CD14-positive monocyte (primary cell): ENCODE measurements around the gene WDR72. TPM values are rescaled to one million over a fixed set of nuclear protein-coding genes. Genes with fewer than 3 reads are reported as not detected.

Experiments used
- DNase-seq, 3 donors: peaks; one replicate each; pipeline ENCODE4 v3.0.0-alpha.2; 2011 to 2022
- H2AFZ ChIP-seq: 2 replicates; pipeline ENCODE4 v1.6.0; 2012; ENCODE audit warnings: mild to moderate bottlenecking, low read depth, low read length, inconsistent platforms; ENCODE audit not compliant: insufficient read depth, poor library complexity, severe bottlenecking
- H3K27ac ChIP-seq, 2 donors: 1 replicate in 1 of 2; 2 replicates in 1 of 2; pipeline ENCODE4 v1.5.1; 2012 to 2013; ENCODE audit warnings: low read length in 2 of 2, control low read depth in 1 of 2, inconsistent platforms in 1 of 2, low read depth in 1 of 2, mild to moderate bottlenecking in 1 of 2
- H3K27me3 ChIP-seq, 2 donors: one replicate each; pipeline versions ENCODE4 v1.6.0 to v1.6.1; 2011 to 2013; ENCODE audit warnings: low read length in 2 of 2; ENCODE audit not compliant: control insufficient read depth in 2 of 2, insufficient read depth in 2 of 2
- H3K36me3 ChIP-seq, 2 donors: replicated peaks in 1 of 2; 1 replicate in 1 of 2; 2 replicates in 1 of 2; pipeline versions ENCODE4 v1.5.1 to v1.6.1; 2012 to 2013; ENCODE audit warnings: low read length in 2 of 2, control low read depth in 1 of 2, inconsistent platforms in 1 of 2, mild to moderate bottlenecking in 1 of 2; ENCODE audit not compliant: insufficient read depth in 2 of 2, control insufficient read depth in 1 of 2
- H3K4me1 ChIP-seq, 2 donors: 1 replicate in 1 of 2; 2 replicates in 1 of 2; pipeline versions ENCODE4 v1.5.1 to v1.6.1; 2012 to 2013; ENCODE audit warnings: low read length in 2 of 2, control low read depth in 1 of 2, inconsistent platforms in 1 of 2, mild to moderate bottlenecking in 1 of 2, moderate library complexity in 1 of 2; ENCODE audit not compliant: insufficient read depth in 2 of 2, control insufficient read depth in 1 of 2
- H3K4me2 ChIP-seq: replicated peaks from 2 replicates; pipeline ENCODE3; 2012; ENCODE audit warnings: low read length, moderate library complexity, mild to moderate bottlenecking; ENCODE audit not compliant: poor library complexity, severe bottlenecking; ENCODE audit errors: extremely low read depth
- H3K4me3 ChIP-seq, 3 experiments: fragments of 200-600 bp in 1 of 3; sonication (generic) in 1 of 3; replicated peaks in 1 of 3; 1 replicate in 2 of 3; 2 replicates in 1 of 3; pipeline ENCODE4 v1.5.1; 2011 to 2013; ENCODE audit warnings: low read length in 3 of 3, mild to moderate bottlenecking in 3 of 3, control low read depth in 2 of 3, low read depth in 2 of 3, inconsistent platforms in 1 of 3, moderate library complexity in 1 of 3
- H3K79me2 ChIP-seq: 2 replicates; pipeline ENCODE4 v1.6.0; 2012; ENCODE audit warnings: mild to moderate bottlenecking, control low read depth, inconsistent platforms, low read length, moderate library complexity; ENCODE audit not compliant: insufficient read depth
- H3K9ac ChIP-seq: 2 replicates; pipeline ENCODE4 v1.6.0; 2017; ENCODE audit warnings: low read length, mild to moderate bottlenecking; ENCODE audit not compliant: insufficient read depth, poor library complexity, severe bottlenecking
- H3K9me3 ChIP-seq, 2 donors: replicated peaks in 1 of 2; 1 replicate in 1 of 2; 2 replicates in 1 of 2; pipeline versions ENCODE4 v1.5.1 to v1.6.1; 2012 to 2013; ENCODE audit warnings: low read length in 2 of 2, control low read depth in 1 of 2; ENCODE audit not compliant: control insufficient read depth in 1 of 2, insufficient read depth in 1 of 2
- H4K20me1 ChIP-seq: 2 replicates; pipeline ENCODE4 v1.6.0; 2012; ENCODE audit warnings: mild to moderate bottlenecking, low read length, control low read depth, moderate library complexity; ENCODE audit not compliant: insufficient read depth
- H3K27ac Mint-ChIP-seq, 7 donors: one replicate each; pipeline ENCODE4 v1.8.0; 2020; ENCODE audit warnings: mild to moderate bottlenecking in 7 of 7, mixed read lengths in 7 of 7, moderate library complexity in 6 of 7, inconsistent platforms in 2 of 7
- H3K27me3 Mint-ChIP-seq, 3 donors: one replicate each; pipeline ENCODE4 v1.8.0; 2021 to 2022; ENCODE audit warnings: low read depth in 3 of 3, mild to moderate bottlenecking in 3 of 3, mixed read lengths in 3 of 3, moderate library complexity in 3 of 3, inconsistent platforms in 1 of 3
- H3K36me3 Mint-ChIP-seq, 2 donors: one replicate each; pipeline ENCODE4 v1.8.0; 2020; ENCODE audit warnings: mixed read lengths in 2 of 2, inconsistent platforms in 1 of 2, mild to moderate bottlenecking in 1 of 2
- H3K4me1 Mint-ChIP-seq: one replicate; pipeline ENCODE4 v1.8.0; 2020; ENCODE audit warnings: mild to moderate bottlenecking, mixed read lengths
- H3K4me3 Mint-ChIP-seq, 2 donors: one replicate each; pipeline ENCODE4 v1.8.0; 2020; ENCODE audit warnings: mild to moderate bottlenecking in 2 of 2, mixed read lengths in 2 of 2, moderate library complexity in 1 of 2
- H3K9me3 Mint-ChIP-seq, 7 donors: one replicate each; pipeline ENCODE4 v1.8.0; 2020 to 2022; ENCODE audit warnings: mixed read lengths in 7 of 7, mild to moderate bottlenecking in 6 of 7, moderate library complexity in 6 of 7, inconsistent platforms in 2 of 7
- WGBS: methylation state at CpG from one replicate; pipeline ENCODE4 v1.1.5; 2013; ENCODE audit warnings: missing lambda C conversion rate; ENCODE audit not compliant: insufficient coverage; 5-methylcytosine and 5-hydroxymethylcytosine counted together
- intact Hi-C, 2 donors: fragments of 100-400 bp; cut with micrococcal nuclease; formaldehyde crosslinking; loops; one replicate each; pipeline versions ENCODE4 v1.15.0 to v1.15.1; 2023
- polyA plus RNA-seq, 3 donors: library from polyadenylated mRNA; depleted of rRNA in 1 of 3; unstranded in 2 of 3; stranded (reverse) in 1 of 3; fragments of 300-500 nt in 2 of 3; fragments of >200 nt in 1 of 3; fragmentation: Illumina TruSeq in 2 of 3; gene quantifications; 1 replicate in 2 of 3; 2 replicates in 1 of 3; pipeline ENCODE4 v1.2.3, GENCODE V29; 2012 to 2021
- TF ChIP-seq, protein P1 (sequence below): fragments of 200-600 bp; IDR thresholded peaks from one replicate; pipeline ENCODE4 v1.8.0; 2022; ENCODE audit warnings: antibody characterized with exemption, mild to moderate bottlenecking

Gene WDR72
- polyA plus RNA-seq, 3 donors = not detected

GRCh38 chr15:53716909-53717876 is 42.3 kb downstream of the WDR72 start:
- Mint-ChIP-seq H3K9me3 (no peaks in the 10 kb centered on the region), H3K27me3 (peaks cover 0 to 2% (median 0%) of the 10 kb centered on the region in 3 donors), H3K27ac (no peak overlapping the region), H3K4me3 (no peak overlapping the region), H3K4me1 (no peaks in the 10 kb centered on the region), H3K36me3 (no peaks in the 10 kb centered on the region)
- DNase-seq = no peak
- Histone ChIP-seq H3K9ac (no peak overlapping the region), H3K79me2 (no peaks in the 10 kb centered on the region), H3K9me3 (no peaks in the 10 kb centered on the region), H3K36me3 (no peaks in the 10 kb centered on the region), H3K4me2 (no peak overlapping the region), H3K27ac (no peak overlapping the region), H3K4me3 (no peak overlapping the region), H3K27me3 (peaks cover 0 to 2% of the 10 kb centered on the region in 2 donors), H3K4me1 (no peaks in the 10 kb centered on the region), H2AFZ (no peak overlapping the region), H4K20me1 (no peaks in the 10 kb centered on the region)
- intact Hi-C loops = no loop called here
- WGBS = 78% methylated on average over 1 of the region's 3 CpGs
- TF ChIP-seq, protein P1, sequence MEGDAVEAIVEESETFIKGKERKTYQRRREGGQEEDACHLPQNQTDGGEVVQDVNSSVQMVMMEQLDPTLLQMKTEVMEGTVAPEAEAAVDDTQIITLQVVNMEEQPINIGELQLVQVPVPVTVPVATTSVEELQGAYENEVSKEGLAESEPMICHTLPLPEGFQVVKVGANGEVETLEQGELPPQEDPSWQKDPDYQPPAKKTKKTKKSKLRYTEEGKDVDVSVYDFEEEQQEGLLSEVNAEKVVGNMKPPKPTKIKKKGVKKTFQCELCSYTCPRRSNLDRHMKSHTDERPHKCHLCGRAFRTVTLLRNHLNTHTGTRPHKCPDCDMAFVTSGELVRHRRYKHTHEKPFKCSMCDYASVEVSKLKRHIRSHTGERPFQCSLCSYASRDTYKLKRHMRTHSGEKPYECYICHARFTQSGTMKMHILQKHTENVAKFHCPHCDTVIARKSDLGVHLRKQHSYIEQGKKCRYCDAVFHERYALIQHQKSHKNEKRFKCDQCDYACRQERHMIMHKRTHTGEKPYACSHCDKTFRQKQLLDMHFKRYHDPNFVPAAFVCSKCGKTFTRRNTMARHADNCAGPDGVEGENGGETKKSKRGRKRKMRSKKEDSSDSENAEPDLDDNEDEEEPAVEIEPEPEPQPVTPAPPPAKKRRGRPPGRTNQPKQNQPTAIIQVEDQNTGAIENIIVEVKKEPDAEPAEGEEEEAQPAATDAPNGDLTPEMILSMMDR = no peak

- Histone ChIP-seq H3K9ac (no peak overlapping the region), H3K79me2 (no peaks in the 10 kb centered on the region), H3K4me3 (no peak overlapping the region), H3K27me3 (peaks cover 0 to 2% of the 10 kb centered on the region in 2 donors), H3K36me3 (no peaks in the 10 kb centered on the region), H3K4me1 (no peaks in the 10 kb centered on the region), H3K27ac (no peak overlapping the region), H2AFZ (no peak overlapping the region), H3K9me3 (no peaks in the 10 kb centered on the region), H4K20me1 (no peaks in the 10 kb centered on the region), H3K4me2 (no peak overlapping the region)
- intact Hi-C loops = no loop called here
- H3K27me3 Mint-ChIP-seq = no peaks in the 10 kb centered on the region
- no peak overlapping the region for H3K4me3 Mint-ChIP-seq
- no peaks in the 10 kb centered on the region for H3K36me3 Mint-ChIP-seq
- no peak overlapping the region for H3K27ac Mint-ChIP-seq
- TF ChIP-seq, protein P1 = no peak
- no peaks in the 10 kb centered on the region for H3K4me1 Mint-ChIP-seq
- WGBS = no CpG with 5 or more reads among the region's 6 CpGs
- H3K9me3 Mint-ChIP-seq = no peaks in the 10 kb centered on the region
- DNase-seq = no peak
Measured at GRCh38 chr15:53713218-53713617, 46.2 kb downstream of the WDR72 start.
